HG03066 (cell line): ENCODE results near the gene SAMSN1.
"Not testable (repeated sequence)": the region's sequence is repeated elsewhere in the genome, so short reads cannot be mapped to it uniquely, and the experiment has no call there.

Experiments used
- ATAC-seq: cut with Tn5 transposase; IDR thresholded peaks from one replicate; pipeline ENCODE4 v1.9.1; 2021; ENCODE audit warnings: low read depth; ENCODE audit not compliant: unreplicated experiment

The SAMSN1 gene

DNA sequence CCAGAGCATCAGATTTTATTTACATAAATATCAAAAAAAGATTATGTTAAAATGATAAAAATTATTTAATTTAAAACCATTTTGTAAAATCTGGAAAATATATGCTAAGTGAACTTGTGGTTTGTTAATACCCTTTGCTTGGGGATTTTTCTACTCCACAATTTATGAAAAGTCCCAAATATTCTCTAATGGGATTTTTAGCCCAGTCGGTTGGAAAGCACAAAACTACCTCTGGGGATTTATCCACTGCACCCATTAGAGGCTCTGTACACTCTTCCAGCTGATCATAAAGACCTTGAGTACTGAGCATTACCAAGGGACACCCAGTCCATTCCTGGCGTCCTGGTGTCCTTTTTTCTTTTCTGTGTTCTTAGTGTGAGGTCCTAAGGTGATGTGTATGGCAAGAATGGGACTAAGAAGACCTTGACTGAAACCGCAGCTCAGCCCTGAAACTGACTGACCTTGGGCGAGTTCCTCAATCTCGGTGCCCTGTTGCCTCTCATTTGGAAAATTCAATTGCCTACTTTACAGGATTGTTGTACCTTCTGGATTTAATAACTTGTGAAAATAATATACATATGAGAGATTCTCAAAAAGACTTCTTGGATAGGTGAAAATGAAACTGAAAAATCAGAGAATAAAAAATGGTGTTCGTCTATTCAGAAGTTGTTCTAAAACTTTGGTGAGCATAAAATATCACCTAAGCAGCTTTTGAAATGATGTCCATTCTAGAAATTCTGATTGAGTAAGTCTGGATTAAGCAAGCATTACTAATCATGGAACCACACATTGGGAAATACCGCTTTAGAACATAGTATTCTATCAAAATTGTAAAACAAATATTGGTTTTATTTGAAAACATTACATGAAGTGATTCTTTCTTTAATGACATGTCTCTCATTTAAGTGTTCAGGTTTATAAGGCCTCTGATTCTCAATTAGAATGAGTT lies 21.5 kb upstream of the SAMSN1 start:
- ATAC-seq: no peak

- ATAC-seq: no peak
Observed at GRCh38 chr21:14566894-14567293, 20.8 kb upstream of the SAMSN1 start.

DNA sequence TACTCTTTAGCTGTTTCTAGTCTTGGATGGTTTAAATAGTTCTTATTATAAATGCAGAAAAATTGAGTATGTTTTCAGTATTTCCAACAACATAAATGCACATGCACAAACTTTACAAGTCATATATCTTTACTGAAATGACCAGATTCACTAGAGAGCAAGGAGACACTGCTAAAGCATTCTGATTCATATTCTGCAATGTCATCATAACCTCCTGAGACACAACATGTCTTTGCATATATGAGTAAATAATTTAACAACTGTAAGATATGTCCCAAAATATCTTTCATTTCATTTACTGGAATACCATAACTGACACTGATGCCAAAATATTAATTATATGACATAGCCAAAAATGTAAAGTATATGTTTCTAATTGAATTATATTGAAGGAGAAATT lies 16.8 kb upstream of the SAMSN1 start:
- ATAC-seq: no peak

GRCh38 chr21:14560555-14560954 lies 14.4 kb upstream of the SAMSN1 start:
- no peak for ATAC-seq

DNA sequence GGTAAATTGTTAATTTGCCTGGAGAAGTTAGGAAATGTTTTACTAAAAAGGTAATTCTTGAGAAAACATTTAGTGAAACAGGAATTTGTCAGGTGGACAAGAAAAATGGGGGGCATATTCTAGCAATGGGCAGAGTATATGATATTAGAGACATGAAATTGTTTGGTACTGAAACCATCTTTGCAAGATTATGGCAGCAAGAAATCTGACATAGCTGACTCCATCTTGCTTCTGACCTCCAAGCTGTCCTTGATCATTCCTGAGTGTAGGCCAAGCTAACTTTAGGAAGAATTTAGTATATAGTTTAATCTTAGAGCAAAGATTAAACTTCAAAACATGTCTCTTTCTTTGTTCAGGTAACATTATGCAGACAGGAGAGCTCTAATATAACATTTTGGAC lies 14.0 kb upstream of the SAMSN1 start:
- ATAC-seq: no peak

DNA sequence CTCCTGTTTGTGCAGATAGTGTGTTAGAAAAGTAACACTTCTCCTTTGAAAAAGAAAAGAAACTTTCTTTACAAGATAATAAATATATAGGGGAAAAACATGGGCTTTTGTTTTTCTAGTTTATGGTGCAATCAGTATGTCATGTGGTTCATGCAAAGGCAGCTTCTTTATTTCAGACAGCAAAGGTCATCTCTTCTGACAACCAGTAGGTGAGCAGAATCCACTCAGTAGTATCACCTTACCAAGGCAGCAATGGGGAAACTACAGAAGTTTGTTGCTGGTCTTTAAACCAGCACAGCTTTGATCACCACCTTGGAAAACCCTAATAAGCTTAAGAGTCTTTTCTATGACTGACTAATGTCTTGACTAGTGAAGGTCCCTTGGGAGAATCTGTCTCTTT lies 13.0 kb upstream of the SAMSN1 start:
- no peak for ATAC-seq

DNA sequence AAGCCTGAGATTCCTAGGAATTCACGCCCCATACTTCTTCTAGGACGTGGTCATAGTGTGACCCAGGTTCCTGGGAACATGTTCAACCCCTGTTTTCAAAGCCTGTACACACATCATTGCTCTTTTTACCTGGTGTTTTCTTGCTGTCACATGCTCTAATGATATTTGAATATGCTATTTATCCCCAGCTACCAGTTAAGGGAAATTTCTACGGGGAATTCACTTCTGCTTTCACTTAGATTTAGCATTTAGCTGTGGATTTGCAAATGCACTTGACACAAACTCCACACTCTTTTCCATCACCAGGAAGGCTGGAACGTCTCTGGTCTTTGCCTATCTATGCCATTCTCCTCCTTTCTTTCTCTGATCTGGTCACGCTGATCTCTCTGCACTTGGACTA lies 11.3 kb upstream of the SAMSN1 start:
- ATAC-seq: no peak

GRCh38 chr21:14554948-14555347 lies 8.8 kb upstream of the SAMSN1 start:
- no peak for ATAC-seq

DNA sequence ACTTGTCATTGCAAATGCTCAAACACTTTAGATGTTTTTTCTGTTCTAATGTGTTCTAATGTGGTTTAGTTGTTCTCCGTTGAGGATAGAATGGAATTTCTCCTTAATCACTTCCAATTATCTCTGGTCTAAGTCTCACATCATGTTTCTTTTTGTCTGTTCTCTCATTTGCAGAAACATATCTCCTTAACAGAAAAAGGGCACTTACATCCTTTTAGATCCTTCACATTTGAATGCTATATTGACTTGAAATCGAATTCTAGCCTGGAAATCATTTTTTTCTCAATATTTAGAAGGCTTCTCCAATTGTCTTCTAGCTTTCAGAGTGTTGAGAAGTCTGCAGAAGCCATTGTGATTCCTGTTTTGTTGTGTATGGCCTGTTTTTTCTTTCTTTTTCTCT lies 7.3 kb upstream of the SAMSN1 start:
- ATAC-seq: no peak

DNA sequence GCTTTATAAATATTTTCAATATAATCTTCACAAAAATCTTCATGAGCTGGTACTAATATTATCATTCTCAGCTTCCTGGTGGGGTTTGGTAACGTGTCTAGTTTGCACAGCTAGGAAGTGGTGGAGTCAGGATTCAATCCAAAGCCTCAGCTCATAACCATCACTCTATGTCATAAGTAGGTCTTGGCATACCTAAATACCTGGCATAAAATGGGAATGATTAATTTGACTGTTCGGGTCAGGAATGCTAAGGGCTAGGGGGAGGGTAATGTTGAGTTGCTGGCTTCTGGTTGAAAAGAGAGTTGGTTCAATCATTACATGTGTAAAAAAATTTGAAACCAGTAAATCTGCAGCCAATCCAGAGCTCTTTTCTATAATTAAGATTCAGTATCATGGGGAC lies 5.6 kb upstream of the SAMSN1 start:
- no peak for ATAC-seq

- no peak for ATAC-seq
Observed at GRCh38 chr21:14550135-14550534, 4.0 kb upstream of the SAMSN1 start.

DNA sequence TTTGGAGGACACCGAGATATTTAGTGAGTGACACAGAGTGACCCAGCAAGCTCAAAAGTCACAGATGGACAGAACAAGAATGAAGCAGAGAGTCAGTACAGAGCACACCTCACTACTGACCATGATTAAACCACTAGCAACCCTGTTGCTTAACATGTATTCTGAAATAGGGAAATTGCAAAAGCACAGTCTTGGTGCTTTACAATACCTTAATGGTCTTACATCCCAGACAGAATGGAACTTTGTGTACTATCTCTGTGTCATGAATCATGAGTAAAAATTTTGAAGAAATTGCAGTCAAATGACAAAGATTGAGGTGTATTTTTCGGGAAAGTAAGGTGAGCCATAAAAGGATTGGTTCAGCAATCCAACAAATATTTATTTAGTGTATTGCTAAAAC lies 2.7 kb upstream of the SAMSN1 start:
- ATAC-seq: no peak

GRCh38 chr21:14547834-14548513 lies 1.9 kb upstream of the SAMSN1 start:
- ATAC-seq: no peak

- ATAC-seq: not testable (repeated sequence)
Observed at GRCh38 chr21:14546719-14547118, 604 bp upstream of the SAMSN1 start.

DNA sequence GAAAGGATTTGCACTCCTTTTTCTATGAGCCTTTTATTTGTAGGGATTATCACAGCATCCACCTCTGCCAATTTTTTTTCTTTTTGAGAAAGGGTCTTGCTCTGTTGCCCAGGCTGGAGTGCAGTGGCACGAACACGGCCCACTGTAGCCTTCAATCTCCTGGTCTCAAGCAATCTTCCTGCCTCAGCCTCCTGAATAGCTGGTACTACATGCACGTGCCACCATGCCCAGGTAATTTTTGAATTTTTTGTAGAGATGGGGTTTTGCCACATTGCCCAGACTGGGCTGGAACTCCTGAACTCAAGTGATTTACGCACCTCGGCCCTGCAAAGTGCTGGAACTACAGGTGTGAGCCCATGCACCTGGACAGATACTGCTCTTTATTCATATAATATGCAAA lies 2.1 kb downstream of the SAMSN1 start:
- no peak for ATAC-seq

- no peak for ATAC-seq
Observed at GRCh38 chr21:14542638-14543037, 3.5 kb downstream of the SAMSN1 start.

DNA sequence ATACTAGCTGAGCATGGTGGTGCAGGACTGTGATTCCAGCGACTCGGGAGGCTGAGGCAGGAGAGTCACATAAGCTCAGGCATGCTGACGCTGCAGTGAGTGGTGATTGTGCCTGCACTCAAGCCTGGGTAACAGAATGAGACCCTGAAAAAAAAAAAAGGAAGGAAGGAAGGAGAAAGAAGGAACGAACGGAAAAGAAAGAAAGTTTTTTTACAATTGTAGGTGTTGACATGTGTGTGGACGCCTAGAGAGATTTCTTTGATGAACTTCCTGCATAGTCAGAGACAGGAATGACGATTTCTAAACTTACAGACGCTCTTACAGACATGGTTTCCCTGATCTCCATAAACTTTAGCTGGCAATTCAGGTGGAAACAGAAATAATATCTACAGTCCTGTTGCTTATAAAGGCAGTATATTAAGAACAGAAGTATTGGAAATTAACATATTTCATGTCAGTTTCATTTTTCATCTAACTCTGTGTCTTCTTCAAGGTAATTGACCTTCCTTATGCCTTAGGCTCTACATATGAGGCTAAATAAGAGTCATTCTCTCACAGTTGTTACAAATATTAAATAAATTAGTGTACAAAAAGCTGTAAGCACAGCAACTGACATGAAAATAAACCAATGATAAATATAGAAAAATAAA lies 4.1 kb downstream of the SAMSN1 start:
- no peak for ATAC-seq

DNA sequence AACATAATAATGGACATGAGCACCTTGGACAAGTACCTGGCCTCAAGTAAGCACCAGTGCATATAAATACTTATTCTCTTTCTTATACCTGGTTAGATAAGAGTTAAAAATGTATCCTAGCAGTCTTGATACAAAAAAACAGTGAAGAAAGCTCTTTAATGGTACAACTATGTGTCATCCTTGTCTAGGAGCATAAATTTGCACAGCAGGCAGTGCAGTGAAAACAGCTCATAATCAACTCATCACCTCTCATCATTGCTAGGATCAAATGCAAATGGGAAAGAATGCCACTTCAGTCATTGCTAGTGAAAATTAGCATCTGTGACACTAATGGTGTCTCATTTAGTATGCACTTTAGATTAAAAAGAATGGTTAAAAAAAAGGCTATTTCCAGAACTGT lies 7.6 kb downstream of the SAMSN1 start:
- no peak for ATAC-seq

- ATAC-seq: no peak
Observed at GRCh38 chr21:14536929-14537328, 9.2 kb downstream of the SAMSN1 start.

DNA sequence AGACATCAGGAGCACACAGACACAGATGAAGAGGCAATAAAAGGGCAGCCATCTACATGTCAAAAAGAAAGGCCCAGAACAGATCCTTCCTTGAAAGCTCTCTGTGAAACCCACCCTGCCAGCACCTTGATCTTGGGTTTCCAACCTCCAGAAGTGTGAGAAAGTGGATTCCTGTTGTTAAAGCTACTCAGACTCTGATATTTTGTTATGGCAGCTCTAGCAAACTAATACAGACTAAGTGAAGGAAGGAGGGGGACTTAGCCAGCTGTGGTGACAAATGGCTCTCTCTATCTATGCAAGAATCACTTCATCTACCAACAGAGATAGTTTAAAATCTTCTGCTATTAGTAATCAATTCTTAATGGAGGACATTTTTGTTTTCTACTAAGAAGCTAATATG lies 10.4 kb downstream of the SAMSN1 start:
- ATAC-seq: no peak
